HEK293 (cell line): ENCODE data around the gene ZNF222.

Experiments used
- CTCF ChIA-PET: fragments of 350-600 bp; formaldehyde crosslinking; extraction: SDS; loops from one replicate; lab custom pipeline; 2021; ENCODE audit warnings: antibody characterized with exemption; lab: Yijun Ruan, JAX
- POLR2A ChIA-PET: fragments of 300-600 bp; formaldehyde crosslinking; extraction: SDS; loops from one replicate; lab custom pipeline; 2020; ENCODE audit warnings: antibody characterized with exemption, inconsistent platforms; lab: Yijun Ruan, JAX
- H3K27ac ChIP-seq: fragments of 200-500 bp; sonication (Bioruptor generic); 2 replicates; pipeline ENCODE4 v1.5.1; 2014; ENCODE audit warnings: low read depth, low read length, control low read depth, inconsistent platforms; ENCODE audit errors: extremely low read depth
- H3K36me3 ChIP-seq, 2 experiments: fragments of 200-500 bp in 1 of 2; sonication (Bioruptor generic) in 1 of 2; 1 replicate in 1 of 2; 2 replicates in 1 of 2; pipeline ENCODE4 v1.5.1; 2014 to 2017; ENCODE audit warnings: inconsistent platforms in 2 of 2, low read length in 2 of 2; ENCODE audit not compliant: control insufficient read depth in 2 of 2, insufficient read depth in 1 of 2
- H3K4me1 ChIP-seq: fragments of 200-500 bp; sonication (Bioruptor generic); 2 replicates; pipeline ENCODE4 v1.5.1; 2014; ENCODE audit warnings: mild to moderate bottlenecking, low read length, inconsistent platforms; ENCODE audit not compliant: control insufficient read depth, insufficient read depth
- H3K4me3 ChIP-seq: 2 replicates; pipeline ENCODE4 v1.5.1; 2011; ENCODE audit warnings: low read depth, mild to moderate bottlenecking, control low read depth, low read length, moderate library complexity
- H3K9me3 ChIP-seq: fragments of 200-500 bp; sonication (Bioruptor generic); 2 replicates; pipeline ENCODE4 v1.5.1; 2014; ENCODE audit warnings: low read depth, low read length, inconsistent platforms; ENCODE audit not compliant: control insufficient read depth, insufficient read depth
- BCL6B ChIP-seq: fragments of 450-650 bp; formaldehyde crosslinking; IDR thresholded peaks from 2 replicates; pipeline ENCODE4 v1.5.1; 2017; ENCODE audit warnings: missing biosample characterization, missing genetic modification characterization
- PRDM4 ChIP-seq: fragments of 450-650 bp; formaldehyde crosslinking; IDR thresholded peaks from 2 replicates; pipeline ENCODE4 v1.5.1; 2017; ENCODE audit warnings: missing biosample characterization, missing genetic modification characterization
- SP3 ChIP-seq: fragments of 450-650 bp; formaldehyde crosslinking; IDR thresholded peaks from 2 replicates; pipeline ENCODE4 v1.5.1; 2016; ENCODE audit warnings: missing biosample characterization, missing genetic modification characterization
- TCF7L2 ChIP-seq: IDR thresholded peaks from 2 replicates; pipeline ENCODE4 v1.6.1; 2011; ENCODE audit warnings: low read depth, mild to moderate bottlenecking, inconsistent platforms, low read length, moderate library complexity, borderline replicate concordance
- TSHZ1 ChIP-seq: fragments of 450-650 bp; formaldehyde crosslinking; IDR thresholded peaks from 2 replicates; pipeline ENCODE4 v1.5.1; 2016; ENCODE audit warnings: missing biosample characterization, missing genetic modification characterization, borderline replicate concordance
- ZBTB8A ChIP-seq: fragments of 450-650 bp; formaldehyde crosslinking; IDR thresholded peaks from 2 replicates; pipeline ENCODE4 v1.5.1; 2016; ENCODE audit warnings: missing biosample characterization, missing genetic modification characterization
- ZEB2 ChIP-seq: fragments of 450-650 bp; formaldehyde crosslinking; IDR thresholded peaks from 2 replicates; pipeline ENCODE4 v1.5.1; 2016; ENCODE audit warnings: missing biosample characterization, missing genetic modification characterization
- ZNF132 ChIP-seq: fragments of 450-650 bp; formaldehyde crosslinking; IDR thresholded peaks from 2 replicates; pipeline ENCODE4 v1.5.1; 2017; ENCODE audit warnings: missing biosample characterization, missing genetic modification characterization, borderline replicate concordance
- ZNF133 ChIP-seq: fragments of 450-650 bp; formaldehyde crosslinking; IDR thresholded peaks from 2 replicates; pipeline ENCODE4 v1.5.1; 2016; ENCODE audit warnings: missing biosample characterization, missing genetic modification characterization
- ZNF157 ChIP-seq: fragments of 450-650 bp; formaldehyde crosslinking; IDR thresholded peaks from 2 replicates; pipeline ENCODE4 v1.5.1; 2016; ENCODE audit warnings: missing biosample characterization, missing genetic modification characterization
- ZNF175 ChIP-seq: fragments of 450-650 bp; formaldehyde crosslinking; IDR thresholded peaks from 2 replicates; pipeline ENCODE4 v1.5.1; 2016; ENCODE audit warnings: missing biosample characterization, missing genetic modification characterization
- ZNF184 ChIP-seq: fragments of 450-650 bp; IDR thresholded peaks from 2 replicates; pipeline ENCODE4 v1.5.1; 2018; ENCODE audit warnings: missing biosample characterization, mild to moderate bottlenecking, missing genetic modification characterization
- ZNF202 ChIP-seq: fragments of 450-650 bp; formaldehyde crosslinking; IDR thresholded peaks from 2 replicates; pipeline ENCODE4 v1.5.1; 2016; ENCODE audit warnings: missing biosample characterization, missing genetic modification characterization, borderline replicate concordance
- ZNF214 ChIP-seq: fragments of 450-650 bp; formaldehyde crosslinking; IDR thresholded peaks from 2 replicates; pipeline ENCODE4 v1.5.1; 2017; ENCODE audit warnings: missing biosample characterization, mild to moderate bottlenecking, missing genetic modification characterization, borderline replicate concordance
- ZNF266 ChIP-seq: fragments of 450-650 bp; formaldehyde crosslinking; IDR thresholded peaks from 2 replicates; pipeline ENCODE4 v1.5.1; 2016; ENCODE audit warnings: missing biosample characterization, missing genetic modification characterization, low read depth
- ZNF280C ChIP-seq: fragments of 450-650 bp; formaldehyde crosslinking; IDR thresholded peaks from 2 replicates; pipeline ENCODE4 v1.5.1; 2016; ENCODE audit warnings: missing biosample characterization, missing genetic modification characterization
- ZNF311 ChIP-seq: fragments of 450-650 bp; formaldehyde crosslinking; IDR thresholded peaks from 2 replicates; pipeline ENCODE4 v1.5.1; 2017; ENCODE audit warnings: missing biosample characterization, missing genetic modification characterization, borderline replicate concordance
- ZNF366 ChIP-seq: fragments of 450-650 bp; formaldehyde crosslinking; conservative IDR thresholded peaks from 2 replicates; pipeline ENCODE4 v1.5.1; 2016; ENCODE audit warnings: missing biosample characterization, missing genetic modification characterization
- ZNF391 ChIP-seq: fragments of 450-650 bp; formaldehyde crosslinking; IDR thresholded peaks from 2 replicates; pipeline ENCODE4 v1.5.1; 2016; ENCODE audit warnings: low read depth, missing biosample characterization, missing genetic modification characterization, borderline replicate concordance
- ZNF48 ChIP-seq: fragments of 450-650 bp; formaldehyde crosslinking; IDR thresholded peaks from 2 replicates; pipeline ENCODE4 v1.5.1; 2016; ENCODE audit warnings: missing biosample characterization, missing genetic modification characterization
- ZNF501 ChIP-seq: fragments of 450-650 bp; formaldehyde crosslinking; IDR thresholded peaks from 2 replicates; pipeline ENCODE4 v1.5.1; 2016; ENCODE audit warnings: missing biosample characterization, missing genetic modification characterization
- ZNF548 ChIP-seq: fragments of 450-650 bp; formaldehyde crosslinking; IDR thresholded peaks from 2 replicates; pipeline ENCODE4 v1.5.1; 2016; ENCODE audit warnings: missing biosample characterization, missing genetic modification characterization
- ZNF621 ChIP-seq: fragments of 450-650 bp; formaldehyde crosslinking; IDR thresholded peaks from 2 replicates; pipeline ENCODE4 v1.5.1; 2017; ENCODE audit warnings: missing biosample characterization, missing genetic modification characterization
- ZNF629 ChIP-seq: fragments of 450-650 bp; formaldehyde crosslinking; IDR thresholded peaks from 2 replicates; pipeline ENCODE4 v1.5.1; 2017; ENCODE audit warnings: missing biosample characterization, missing genetic modification characterization
- ZNF791 ChIP-seq: fragments of 450-650 bp; formaldehyde crosslinking; IDR thresholded peaks from 2 replicates; pipeline ENCODE4 v1.5.1; 2016; ENCODE audit warnings: missing biosample characterization, missing genetic modification characterization
- ZSCAN4 ChIP-seq: fragments of 450-650 bp; formaldehyde crosslinking; IDR thresholded peaks from 2 replicates; pipeline ENCODE4 v1.5.1; 2017; ENCODE audit warnings: missing biosample characterization, missing genetic modification characterization

ZNF222 gene

GRCh38 chr19:44071824-44072542, 46.8 kb downstream of the ZNF222 start, which contains the start of gene ZNF284:
Gene ZNF284, plus strand, starts transcription at chr19:44072159. Its CDS starts 4,231 bp downstream, at chr19:44076390.
- peak within 1 kb of the TSS; percentile 62 for H3K27ac ChIP-seq
- H3K4me1 ChIP-seq, result peaks cover 16% of the 10 kb centered on the region
- peaks cover 10 to 58% of the 10 kb centered on the region in 2 experiments for H3K36me3 ChIP-seq
- ChIA-PET POLR2A (interaction anchor here (0.5 to 1.4 kb wide), 5 partner anchors 10 to 140 kb away, joined by 3 to 6 read pairs (median 4); partner anchors contain the start of genes ZNF221, ZNF224, ZNF226 and ZNF227), CTCF (interaction anchor here (0.6 kb wide), 1 partner anchor 75 kb away, joined by 3 read pairs; no protein-coding TSS in a partner anchor)
- H3K9me3 ChIP-seq, result peaks cover 14% of the 10 kb centered on the region
- H3K4me3 ChIP-seq, result peak within 1 kb of the TSS; percentile 49
- TF ChIP-seq ZNF280C (tag by site-specific recombination), result no peak; the same call in 1 of the 2 replicates
- no peak for TF ChIP-seq ZSCAN4 (tag by site-specific recombination)
- peak; percentile 51; the same call in 1 of the 2 replicates for TF ChIP-seq PRDM4
- TF ChIP-seq ZNF311 (tag by site-specific recombination), result no peak
- peak; percentile 73; the same call in 1 of the 2 replicates for TF ChIP-seq TSHZ1
- TF ChIP-seq ZNF548, result no peak
- TF ChIP-seq ZNF175 (tag by site-specific recombination), result no peak
- TF ChIP-seq ZNF791 (tag by site-specific recombination), result peak; percentile 66; the same call in 1 of the 2 replicates
- TF ChIP-seq ZBTB8A (tag by site-specific recombination), result no peak; the same call in none of the 2 replicates
- peak; percentile 90 for TF ChIP-seq SP3 (tag by site-specific recombination)
- TF ChIP-seq BCL6B (tag by site-specific recombination), result no peak
- TF ChIP-seq ZNF629 (tag by site-specific recombination), result peak; percentile 97
- no peak for TF ChIP-seq ZNF157 (tag by site-specific recombination)
- no peak for TF ChIP-seq TCF7L2
- peak; percentile 86 for TF ChIP-seq ZNF366 (tag by site-specific recombination)
- TF ChIP-seq ZEB2, result peak; percentile 95
- no peak for TF ChIP-seq ZNF132 (tag by site-specific recombination)
- no peak for TF ChIP-seq ZNF266 (tag by site-specific recombination)
- peak; percentile 93 for TF ChIP-seq ZNF501 (tag by site-specific recombination)
- no peak for TF ChIP-seq ZNF202 (tag by site-specific recombination)
- peak; percentile 94; the same call in 1 of the 2 replicates for TF ChIP-seq ZNF391 (tag by site-specific recombination)
- no peak for TF ChIP-seq ZNF48 (tag by site-specific recombination)
- TF ChIP-seq ZNF133 (tag by site-specific recombination), result 0 out of 2 replicates have a peak, but pooled peaks have one; percentile 23
- no peak for TF ChIP-seq ZNF621 (tag by site-specific recombination)
- no peak; the same call in 1 of the 2 replicates for TF ChIP-seq ZNF184 (tag by site-specific recombination)
- no peak for TF ChIP-seq ZNF214 (tag by site-specific recombination)
